Activated CD8-positive, alpha-beta memory T cell treated with anti-CD3 and anti-CD28 coated beads, Interleukin-2, amount 50 U/mL, for 1 hour (primary cell): ENCODE measurements around the gene NCOA3.

ENCODE experiments used
- DNase-seq: peaks from one replicate; pipeline ENCODE4 v3.0.0-alpha.2; 2020; ENCODE audit errors: extremely low read depth

Gene NCOA3

GRCh38 chr20:47596003-47596571 is 94.4 kb downstream of the NCOA3 start:
- no peak for DNase-seq

GRCh38 chr20:47597090-47597489 is 95.4 kb downstream of the NCOA3 start:
- DNase-seq, result no peak

GRCh38 chr20:47598911-47599744 is 97.4 kb downstream of the NCOA3 start:
- no peak for DNase-seq

GRCh38 chr20:47600967-47601547 is 99.4 kb downstream of the NCOA3 start:
- no peak for DNase-seq

- no peak for DNase-seq
Observed at GRCh38 chr20:47603260-47603659, 101.6 kb downstream of the NCOA3 start.

GRCh38 chr20:47605673-47606413 is 104.2 kb downstream of the NCOA3 start:
- no peak for DNase-seq

GRCh38 chr20:47606414-47606982 is 104.8 kb downstream of the NCOA3 start:
- DNase-seq, result no peak

GRCh38 chr20:47606983-47607613 is 105.4 kb downstream of the NCOA3 start:
- DNase-seq, result no peak

- DNase-seq, result no peak
Observed at GRCh38 chr20:47609001-47609400, 107.3 kb downstream of the NCOA3 start.

GRCh38 chr20:47610247-47610944 is 108.7 kb downstream of the NCOA3 start:
- peak; percentile 60 for DNase-seq

- DNase-seq, result no peak
Observed at GRCh38 chr20:47610945-47611250, 109.2 kb downstream of the NCOA3 start.

- DNase-seq, result no peak
Observed at GRCh38 chr20:47611785-47612184, 110.1 kb downstream of the NCOA3 start.

GRCh38 chr20:47612670-47613069 is 111.0 kb downstream of the NCOA3 start:
- no peak for DNase-seq

- DNase-seq, result no peak
Observed at GRCh38 chr20:47614703-47615309, 113.1 kb downstream of the NCOA3 start.

GRCh38 chr20:47618479-47618878 is 116.8 kb downstream of the NCOA3 start:
- no peak for DNase-seq

GRCh38 chr20:47620808-47621805 is 119.4 kb downstream of the NCOA3 start:
- no peak for DNase-seq

GRCh38 chr20:47622118-47622665 is 120.5 kb downstream of the NCOA3 start:
- DNase-seq, result no peak

GRCh38 chr20:47623206-47623605 is 121.5 kb downstream of the NCOA3 start:
- no peak for DNase-seq

GRCh38 chr20:47627540-47627939 is 125.9 kb downstream of the NCOA3 start:
- DNase-seq, result no peak
